ENCODE measurements around the gene CALML4.

The CALML4 gene

GRCh38 chr15:68204776-68205557 lies at the start of gene CALML4:
Gene CALML4 (minus strand): TSS chr15:68205332. CDS start chr15:68205247, 85 bp downstream.
- DNase-seq (ENCODE audit: low read depth): no peak
- no peak within 1 kb of the TSS for H3K4me3 ChIP-seq (ENCODE audit: low read depth, low read length)
- no peak for TF ChIP-seq MAX (IDR thresholded peaks at IDR 0.05; ENCODE audit: low read depth, low read length)
- no peak for TF ChIP-seq POLR2A (IDR thresholded peaks at IDR 0.05; ENCODE audit: extremely low read depth, insufficient read length)
- no peak for TF ChIP-seq CTCF (IDR thresholded peaks at IDR 0.05; ENCODE audit: low read depth, low read length)
- no peak for TF ChIP-seq MYC (IDR thresholded peaks at IDR 0.05; ENCODE audit: low read depth, low read length)

GRCh38 chr15:68252925-68253534 lies 47.9 kb upstream of the CALML4 start:
- no peak overlapping the region for H3K4me3 ChIP-seq (ENCODE audit: low read depth, low read length)
- TF ChIP-seq POLR2A (IDR thresholded peaks at IDR 0.05; ENCODE audit: extremely low read depth, insufficient read length): no peak
- TF ChIP-seq CTCF (IDR thresholded peaks at IDR 0.05; ENCODE audit: low read depth, low read length): peak; percentile 73
- DNase-seq (ENCODE audit: low read depth): peak; percentile 83

- TF ChIP-seq MYC (IDR thresholded peaks at IDR 0.05; ENCODE audit: low read depth, low read length) (no peak), MAX (IDR thresholded peaks at IDR 0.05; ENCODE audit: low read depth, low read length) (no peak), CTCF (IDR thresholded peaks at IDR 0.05; ENCODE audit: low read depth, low read length) (no peak), POLR2A (IDR thresholded peaks at IDR 0.05; ENCODE audit: extremely low read depth, insufficient read length) (no peak)
- no peak overlapping the region for H3K4me3 ChIP-seq (ENCODE audit: low read depth, low read length)
- peak; percentile 40 for DNase-seq (ENCODE audit: low read depth)
Observed at GRCh38 chr15:68249058-68249713, 44.1 kb upstream of the CALML4 start.

GRCh38 chr15:68244235-68244634 lies 39.1 kb upstream of the CALML4 start:
- no peak for DNase-seq (ENCODE audit: low read depth)
- TF ChIP-seq MYC (IDR thresholded peaks at IDR 0.05; ENCODE audit: low read depth, low read length) (no peak), MAX (IDR thresholded peaks at IDR 0.05; ENCODE audit: low read depth, low read length) (no peak), CTCF (IDR thresholded peaks at IDR 0.05; ENCODE audit: low read depth, low read length) (no peak), POLR2A (IDR thresholded peaks at IDR 0.05; ENCODE audit: extremely low read depth, insufficient read length) (no peak)
- no peak overlapping the region for H3K4me3 ChIP-seq (ENCODE audit: low read depth, low read length)

- H3K4me3 ChIP-seq (ENCODE audit: low read depth, low read length): no peak overlapping the region
- TF ChIP-seq CTCF (IDR thresholded peaks at IDR 0.05; ENCODE audit: low read depth, low read length): no peak
- no peak for DNase-seq (ENCODE audit: low read depth)
Observed at GRCh38 chr15:68241088-68241935, 36.2 kb upstream of the CALML4 start.
